GM18517 (cell line): ENCODE data around the gene ANTXR2.

ENCODE experiments used
- ATAC-seq: cut with Tn5 transposase; IDR thresholded peaks from one replicate; pipeline ENCODE4 v1.9.1; 2021; ENCODE audit warnings: mild to moderate bottlenecking, moderate library complexity; ENCODE audit not compliant: unreplicated experiment

The ANTXR2 gene

DNA sequence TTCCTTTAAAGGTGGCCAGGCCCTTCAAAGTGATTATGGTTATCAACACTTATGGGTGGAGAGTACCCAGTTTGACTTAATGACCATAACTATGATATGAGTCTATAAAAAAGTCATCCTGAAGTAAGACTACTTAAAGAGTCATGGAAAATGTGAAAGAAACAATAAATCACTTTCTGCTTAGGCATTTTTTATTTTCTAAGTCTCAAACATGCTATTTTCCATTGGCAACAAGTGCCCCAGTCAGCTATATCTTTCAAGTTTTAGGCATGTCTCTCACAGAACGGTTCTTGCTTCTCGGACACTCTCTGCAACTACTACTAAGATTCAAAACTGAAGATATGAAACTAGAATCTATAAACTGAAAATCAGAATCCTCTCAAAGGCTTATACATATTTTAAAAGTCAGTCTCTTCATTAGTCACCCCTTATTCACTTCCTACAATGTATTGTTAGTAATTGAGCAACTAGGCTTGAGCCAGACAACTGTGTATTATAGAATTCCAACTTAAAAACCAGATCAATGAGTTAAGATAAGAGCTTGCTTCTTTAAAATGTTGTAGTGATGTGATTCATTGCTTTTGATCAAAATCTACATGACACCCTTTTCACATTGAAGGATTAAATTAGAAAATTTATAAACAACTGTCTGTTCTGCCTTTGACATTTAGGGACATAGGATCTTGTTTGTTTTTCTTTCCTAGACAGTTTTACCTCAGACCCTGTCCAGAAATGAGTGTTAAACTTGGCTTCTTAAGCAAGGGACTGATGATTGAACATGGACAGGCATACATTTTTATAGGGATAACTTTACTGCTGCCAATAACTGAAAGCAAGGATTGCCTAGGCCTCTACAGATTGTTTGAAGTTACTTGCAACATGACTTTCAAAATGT is 2.9 kb downstream of the ANTXR2 start:
- ATAC-seq: no peak

DNA sequence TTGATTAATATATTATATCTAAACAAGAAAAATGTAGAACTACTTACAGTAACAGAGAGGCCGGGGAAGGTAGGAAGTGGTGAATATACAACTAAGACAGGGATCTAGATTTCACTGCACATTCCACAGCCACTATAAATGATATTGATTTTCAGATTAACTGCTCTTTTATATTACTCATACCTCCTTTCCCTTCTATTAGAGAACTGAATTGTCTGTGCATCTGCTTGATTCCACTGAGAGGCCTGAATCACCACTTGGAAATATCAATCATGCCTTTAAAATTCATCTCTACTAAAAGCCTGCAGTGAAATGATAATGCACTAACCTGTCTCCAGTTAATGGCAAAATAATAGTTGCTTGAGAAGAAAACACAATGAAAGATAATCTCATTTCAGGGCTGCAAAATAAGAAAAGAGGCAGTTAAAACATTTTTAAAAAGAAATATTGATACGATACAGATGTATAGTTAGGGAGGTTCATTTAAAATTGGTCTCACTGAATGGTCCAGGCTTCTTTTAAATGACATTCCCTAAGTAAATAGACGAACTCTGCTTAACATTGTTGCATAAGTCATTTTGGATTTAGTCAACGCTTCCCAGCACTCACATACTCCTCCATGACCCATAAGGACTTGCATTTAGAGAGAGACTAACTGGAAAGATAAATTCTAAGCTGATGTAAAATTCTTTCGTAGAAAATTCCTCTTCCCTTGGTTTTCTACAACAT is 3.8 kb downstream of the ANTXR2 start:
- ATAC-seq: no peak

DNA sequence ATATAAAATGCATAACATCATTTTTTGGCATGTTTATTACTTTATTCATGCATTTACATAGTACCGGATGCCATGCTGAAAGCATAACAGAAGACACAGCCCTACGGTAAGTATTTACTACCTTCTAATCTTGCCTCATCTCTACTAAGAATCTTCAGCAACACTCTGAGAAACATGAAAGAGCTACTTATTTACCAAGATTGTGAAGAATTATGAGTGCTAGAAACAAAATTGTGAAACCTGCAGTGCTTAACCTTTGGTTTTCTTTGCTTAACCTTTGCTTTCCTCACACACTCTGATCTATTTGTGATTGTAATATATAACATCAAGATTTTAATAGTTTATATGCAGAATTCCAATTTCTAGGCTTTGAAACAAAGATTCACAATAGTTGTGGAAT is 7.4 kb downstream of the ANTXR2 start:
- ATAC-seq: no peak

DNA sequence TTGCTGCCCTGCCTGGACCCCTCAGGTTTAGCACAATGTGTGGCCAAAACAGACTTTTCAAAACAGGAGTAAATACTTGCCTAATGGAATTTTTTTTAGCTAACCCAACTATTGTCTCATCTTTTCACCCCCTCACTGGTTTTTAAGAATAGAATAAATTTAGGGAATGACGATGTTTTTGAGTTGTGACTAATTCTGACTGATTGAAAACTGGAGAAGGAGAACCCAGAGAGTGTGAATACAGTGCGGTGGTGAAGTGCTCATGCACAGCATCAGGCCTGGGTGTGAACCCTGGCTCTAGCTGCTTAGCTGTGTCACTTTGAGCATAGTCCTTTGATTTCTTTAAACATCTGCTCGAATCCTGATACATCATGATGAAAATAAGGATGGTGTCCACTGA is 10.5 kb downstream of the ANTXR2 start:
- no peak for ATAC-seq

DNA sequence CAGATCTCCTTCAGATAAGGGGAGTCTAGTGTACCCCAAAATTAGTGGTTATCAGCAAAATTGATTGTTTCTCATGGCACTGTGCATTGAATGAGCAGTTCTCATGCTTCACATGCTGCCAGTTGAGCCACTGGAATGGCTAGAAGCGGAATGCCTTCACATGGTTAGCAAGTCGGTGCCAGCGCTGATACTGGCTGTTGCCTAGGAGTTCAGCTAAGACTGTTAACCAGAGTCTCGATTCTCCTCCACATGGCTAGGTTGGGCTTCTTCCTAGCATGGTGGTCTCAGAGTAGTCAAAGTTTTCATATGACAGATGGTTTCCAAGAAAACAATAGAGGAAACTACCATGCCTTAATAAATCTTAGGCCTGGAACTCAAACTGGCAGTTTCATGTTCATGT is 12.2 kb downstream of the ANTXR2 start:
- ATAC-seq: no peak

DNA sequence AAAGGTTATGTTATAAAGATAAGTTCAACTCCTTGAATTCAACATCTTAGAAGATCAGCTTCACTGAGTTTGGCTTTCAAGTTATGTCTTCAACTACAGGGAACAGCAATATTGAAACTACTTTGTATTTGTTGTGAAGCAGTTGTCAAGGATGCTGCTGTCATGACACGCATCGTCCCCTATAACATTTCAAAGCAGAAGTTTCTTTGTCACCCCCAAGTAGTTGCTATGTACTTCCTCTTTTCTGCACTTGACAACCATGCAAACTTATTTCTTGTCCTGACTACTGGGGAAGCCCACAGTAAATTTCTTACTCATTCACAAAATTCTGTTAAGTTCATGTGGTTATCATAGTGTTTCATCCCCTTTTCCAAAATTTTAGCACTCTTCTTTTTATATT is 14.3 kb downstream of the ANTXR2 start:
- ATAC-seq: peak; percentile 100

DNA sequence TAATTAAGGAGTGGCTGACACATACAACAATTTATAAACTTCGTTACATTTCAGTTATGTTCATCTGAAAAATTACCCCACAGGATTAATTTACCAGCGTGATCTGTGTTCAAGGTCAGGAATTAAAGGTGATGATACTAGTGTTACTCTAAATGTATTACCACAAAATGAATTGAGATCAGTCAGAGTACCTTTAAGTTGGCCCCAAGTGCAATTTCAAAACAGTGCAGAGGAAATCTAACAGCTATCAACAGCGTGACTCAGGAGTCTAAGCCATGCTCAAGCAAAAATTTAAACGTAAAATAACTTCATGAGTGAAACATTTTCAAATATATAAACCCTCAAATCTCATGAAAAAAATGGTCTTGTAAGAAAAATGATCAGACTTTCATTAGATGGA is 18.7 kb downstream of the ANTXR2 start:
- ATAC-seq: no peak

DNA sequence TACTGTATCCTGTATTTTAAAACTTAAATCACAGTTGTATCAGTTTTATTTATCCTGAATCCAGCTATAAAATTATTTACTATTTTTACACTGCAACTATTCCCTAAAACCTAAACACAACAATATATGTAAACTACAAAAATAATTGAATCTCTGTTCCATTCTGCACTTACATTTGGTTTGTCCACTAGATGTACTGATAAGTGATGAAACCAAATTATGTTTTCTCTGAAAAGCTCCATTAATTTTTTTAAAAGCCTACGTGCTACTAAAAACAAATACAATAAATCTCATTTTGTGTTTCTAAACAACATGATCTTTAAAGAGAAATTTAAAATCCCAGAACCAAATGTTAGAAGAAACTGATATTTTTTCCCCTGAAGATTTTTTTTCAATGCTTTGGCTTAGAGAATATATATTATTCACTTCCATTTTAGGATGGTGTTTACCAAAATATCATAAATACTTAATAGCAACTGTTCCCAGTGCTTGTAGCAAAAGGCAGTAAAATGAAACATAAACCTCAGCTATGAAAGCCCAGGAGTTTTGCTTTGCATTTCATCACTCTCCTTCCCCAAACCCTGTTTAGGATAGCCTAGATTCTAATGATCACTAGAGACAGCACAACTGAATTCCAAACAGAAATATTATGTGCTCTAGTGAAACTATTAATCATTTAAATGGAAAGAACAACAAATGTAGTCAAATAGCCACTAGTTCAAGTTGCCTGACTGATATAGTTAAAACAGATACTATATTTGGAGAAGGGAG is 19.7 kb downstream of the ANTXR2 start:
- ATAC-seq: no peak

DNA sequence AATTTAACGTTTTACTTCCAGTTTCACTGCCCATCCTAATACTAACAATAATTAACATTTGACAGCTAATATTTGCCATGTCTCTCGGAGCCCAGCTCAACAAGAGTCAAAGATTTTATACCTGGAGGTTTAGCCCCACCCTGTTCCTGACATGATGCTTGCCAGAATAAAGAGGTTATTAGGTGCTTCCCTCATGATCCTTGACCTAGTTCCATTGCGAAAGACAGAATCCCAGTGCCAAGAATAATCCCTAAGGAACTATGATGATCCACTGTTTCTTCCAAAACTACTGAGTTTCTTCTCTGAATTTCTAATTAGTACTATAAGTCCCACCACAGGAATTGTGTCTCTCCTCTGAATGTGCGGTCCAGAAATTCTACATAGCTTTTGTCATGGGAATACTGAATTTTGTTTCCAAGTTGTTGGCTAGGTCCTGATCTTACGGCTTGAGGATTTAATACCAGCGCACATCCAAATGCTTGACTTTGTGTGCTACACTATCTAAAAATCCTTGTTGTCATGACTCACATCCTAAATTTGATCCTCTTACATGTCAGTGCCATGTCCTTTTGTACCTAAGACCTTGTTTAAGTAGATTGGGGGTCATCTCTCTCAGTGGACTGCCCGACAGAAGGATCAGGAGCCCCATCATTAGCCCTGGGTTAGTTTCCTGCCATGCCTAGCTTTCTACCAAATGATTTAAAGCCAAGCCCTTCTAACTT is 23.1 kb downstream of the ANTXR2 start:
- no peak for ATAC-seq

DNA sequence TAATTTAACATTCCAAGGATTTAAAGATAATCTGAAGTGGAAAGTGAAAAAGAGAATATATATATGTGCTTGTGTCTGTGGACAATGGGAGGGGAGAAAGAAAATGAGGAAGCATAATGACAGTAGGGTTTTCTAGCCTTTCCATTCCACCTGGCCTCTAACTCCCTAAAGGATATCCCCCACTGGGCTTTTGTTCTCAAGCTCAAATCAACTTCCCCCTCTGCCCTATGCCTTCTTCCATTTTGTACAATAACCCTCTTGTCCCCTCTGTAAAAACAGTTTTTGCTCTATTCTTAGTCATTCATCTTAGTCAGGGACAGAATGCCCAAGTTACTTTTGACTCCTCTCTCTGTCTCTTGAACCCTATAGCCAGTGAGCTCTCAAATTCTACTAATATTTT is 23.6 kb downstream of the ANTXR2 start:
- no peak for ATAC-seq

DNA sequence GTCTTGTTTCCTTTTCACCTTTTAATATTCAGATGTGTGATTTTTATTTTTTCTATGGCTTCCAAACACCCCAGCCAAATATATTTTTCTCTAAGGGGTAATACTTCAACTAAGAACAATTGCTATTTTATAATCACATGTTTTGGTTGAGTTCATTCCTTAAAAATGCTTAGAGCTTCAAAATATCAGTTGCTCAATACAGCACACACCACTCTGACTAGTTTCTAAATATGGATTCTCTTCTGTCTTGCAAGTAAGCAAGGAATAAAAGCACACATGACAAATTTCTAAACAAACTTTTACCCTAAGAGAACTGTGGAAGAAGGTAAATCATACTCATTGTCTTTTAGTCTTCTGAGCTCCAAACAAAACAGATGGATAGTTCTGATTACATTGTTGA is 27.2 kb downstream of the ANTXR2 start:
- no peak for ATAC-seq

DNA sequence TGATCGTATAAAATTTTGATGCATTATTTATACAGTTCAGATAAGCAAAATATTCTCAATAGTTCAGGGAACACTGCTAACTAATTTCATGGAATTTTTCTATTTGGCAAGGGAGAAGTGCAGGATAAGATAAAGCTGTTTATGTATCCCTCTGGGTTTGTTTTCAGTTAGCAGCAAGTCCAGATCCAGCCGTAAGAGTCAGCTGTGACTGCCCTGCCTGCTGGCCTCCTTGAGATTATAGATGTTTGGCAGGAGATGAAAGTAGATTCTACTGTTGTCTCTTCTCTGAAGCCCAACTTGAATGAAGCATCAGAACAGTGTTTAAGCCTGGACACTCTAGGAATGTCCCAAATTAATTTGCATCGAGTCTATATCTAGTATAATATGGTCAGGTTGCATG is 29.5 kb downstream of the ANTXR2 start:
- no peak for ATAC-seq

DNA sequence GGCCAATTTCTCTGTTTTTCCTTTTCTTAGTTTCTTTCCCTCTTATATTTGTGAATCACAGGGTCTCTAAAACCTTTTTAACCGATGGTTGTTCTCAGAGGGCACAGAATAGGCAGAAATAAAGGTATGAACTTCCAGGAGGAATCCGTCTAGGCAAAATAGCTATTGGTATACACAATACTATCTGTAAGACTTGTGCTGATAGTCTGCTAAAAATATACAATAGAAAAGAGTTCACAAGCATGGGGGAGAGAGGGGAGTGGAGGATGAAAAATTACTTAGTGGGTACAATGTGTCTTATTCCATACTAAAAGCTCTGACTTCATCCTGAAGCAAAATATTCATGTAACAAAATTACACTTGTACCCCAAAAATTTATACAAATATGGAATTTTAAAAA is 30.2 kb downstream of the ANTXR2 start:
- ATAC-seq: no peak

DNA sequence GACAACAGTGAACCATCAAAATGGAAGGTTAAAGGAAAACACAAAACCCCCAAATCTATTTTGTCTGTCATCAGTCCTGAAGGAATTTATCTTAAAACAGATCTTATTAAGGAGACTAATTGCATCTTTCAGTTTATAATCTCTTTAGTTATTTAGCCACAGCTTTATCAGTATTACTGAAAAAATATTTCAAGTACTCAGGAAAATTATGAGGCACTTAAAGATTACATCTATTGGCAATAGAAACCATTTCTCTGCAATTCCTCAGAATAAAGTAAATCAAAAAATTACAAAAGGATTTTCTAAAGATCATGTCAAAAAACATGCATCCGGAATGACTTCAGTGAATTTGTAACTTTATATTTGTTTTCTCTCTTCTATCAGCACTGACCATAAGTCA is 35.2 kb downstream of the ANTXR2 start:
- no peak for ATAC-seq

DNA sequence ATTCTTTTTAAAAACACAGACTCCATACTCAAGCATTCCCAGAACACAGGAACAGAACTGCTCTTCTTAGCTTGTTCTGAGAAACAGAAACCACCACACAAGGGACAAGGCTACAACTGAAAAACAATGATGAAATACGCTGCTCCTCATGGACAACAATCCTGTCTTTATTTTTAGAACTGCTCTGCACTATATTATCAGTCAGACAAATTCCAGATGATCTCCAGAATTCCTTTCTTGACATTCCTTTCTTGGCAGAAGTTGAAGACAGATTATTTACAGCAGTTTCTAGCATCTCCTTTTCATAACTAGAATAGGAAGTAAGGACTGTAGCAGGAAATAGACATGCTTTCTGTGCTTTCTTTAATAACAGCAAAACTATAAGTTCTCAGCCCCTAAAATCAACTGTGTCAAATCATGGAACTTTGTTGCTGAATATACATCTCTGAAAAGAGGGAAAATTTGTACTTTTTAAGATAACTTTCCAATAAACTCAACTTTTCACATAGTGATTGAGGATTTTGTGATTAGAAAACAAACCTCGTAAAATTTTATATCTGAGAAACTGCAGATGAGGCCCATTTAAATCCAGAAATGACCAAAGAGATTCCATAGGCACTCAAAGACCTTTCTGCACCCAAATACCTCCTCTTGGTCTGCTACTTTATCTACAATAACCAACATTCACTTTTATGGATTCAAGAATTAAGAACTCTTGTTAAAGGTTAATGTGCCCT is 35.9 kb downstream of the ANTXR2 start:
- no peak for ATAC-seq

DNA sequence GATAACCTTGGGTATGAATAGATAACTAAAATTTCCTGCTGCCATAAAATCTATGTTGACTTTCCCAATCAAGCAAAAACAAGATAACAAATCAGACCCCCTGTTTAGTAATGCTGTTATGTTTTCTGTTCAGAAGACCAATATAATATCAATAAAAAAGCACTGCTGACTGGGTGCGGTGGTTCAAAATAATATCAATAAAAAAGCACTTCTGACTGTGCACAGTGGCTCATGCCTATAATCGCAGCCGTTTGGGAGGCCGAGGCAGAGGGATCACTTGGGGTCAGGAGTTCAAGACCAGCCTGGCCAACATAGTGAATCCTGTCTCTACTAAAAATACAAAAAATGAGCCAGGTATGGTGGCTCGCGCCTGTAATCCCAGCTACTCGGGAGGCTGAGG is 36.7 kb downstream of the ANTXR2 start:
- ATAC-seq: no peak

DNA sequence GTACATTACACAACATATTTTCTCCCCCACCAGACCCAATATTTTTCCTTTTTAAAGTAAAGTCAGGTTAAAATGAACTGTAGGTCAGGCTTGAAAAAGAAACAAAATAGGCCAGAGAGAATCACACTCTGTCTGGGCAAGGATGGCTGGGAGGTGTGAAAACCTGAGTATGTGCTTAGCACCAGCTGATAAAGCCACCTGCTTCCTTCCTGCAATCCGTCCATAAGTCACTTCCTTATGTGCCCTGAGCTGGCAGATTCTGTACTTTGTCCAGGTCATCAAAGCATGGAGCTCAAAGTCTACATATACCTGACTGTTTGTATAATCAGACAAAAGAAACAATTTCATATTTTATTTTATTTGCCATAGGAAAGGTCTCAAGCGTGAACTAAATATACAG is 37.7 kb downstream of the ANTXR2 start:
- no peak for ATAC-seq

DNA sequence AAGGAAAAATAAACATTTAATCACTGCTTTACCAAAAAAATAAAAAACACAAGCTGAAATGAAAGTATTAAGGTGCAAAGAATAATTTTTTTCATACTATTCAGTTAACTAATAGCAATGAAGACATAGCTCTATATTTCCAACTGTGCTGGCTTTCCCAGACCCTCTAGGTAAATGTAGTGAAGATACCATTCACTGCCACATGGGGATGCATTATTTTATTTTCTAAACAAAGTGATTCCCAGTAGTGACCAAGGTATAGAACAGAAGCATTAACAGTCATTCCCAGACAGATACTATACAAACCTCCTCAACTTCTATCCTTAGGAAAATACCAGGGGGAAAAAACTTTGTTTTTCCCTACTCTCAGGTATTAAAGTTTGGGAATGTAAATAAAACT is 39.4 kb downstream of the ANTXR2 start:
- ATAC-seq: no peak

DNA sequence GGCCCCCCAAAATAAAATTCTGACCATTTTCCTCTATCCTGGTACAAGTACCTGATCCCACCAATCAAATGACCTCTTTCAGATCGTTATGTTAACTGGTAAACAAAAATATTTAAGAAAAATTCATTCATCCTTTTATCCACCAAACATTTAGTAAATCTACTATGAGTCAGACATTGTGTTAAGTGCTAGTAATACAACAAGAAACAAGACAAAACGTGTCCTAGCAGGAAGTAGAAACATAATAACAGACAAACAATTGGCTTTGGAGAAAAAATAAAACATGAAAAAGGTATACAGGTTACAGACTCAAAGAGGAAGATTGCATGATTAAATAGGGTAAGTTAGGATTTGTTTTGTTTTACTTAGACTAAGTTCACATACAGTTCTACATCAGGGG is 43.7 kb downstream of the ANTXR2 start:
- ATAC-seq: no peak

DNA sequence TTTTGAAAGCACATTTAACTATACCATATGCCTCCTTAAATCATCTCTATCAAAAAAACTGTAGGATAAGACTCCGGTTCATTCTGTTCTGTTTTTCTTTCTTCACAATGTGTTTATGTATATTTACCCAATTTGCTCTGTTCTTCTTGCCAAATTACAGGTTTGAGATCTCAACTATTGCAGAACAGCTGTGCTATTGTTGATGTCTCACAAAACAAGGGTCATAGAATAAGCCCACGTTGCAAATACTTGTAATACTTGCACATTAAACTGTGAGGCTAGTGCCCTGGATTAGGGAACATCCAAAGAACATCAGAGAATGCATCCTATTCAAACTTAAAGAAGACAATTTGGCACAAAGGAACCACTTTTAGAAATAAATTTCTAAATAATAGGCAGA is 45.4 kb downstream of the ANTXR2 start:
- no peak for ATAC-seq
